SK-N-SH treated with all-trans-retinoic acid at 6 μM for 48 hours (cell line): ENCODE measurements around the gene KIFC1.

Experiments used
- ATAC-seq: fragments of 200-7000 bp; cut with Tn5 transposase; 3 replicates; pipeline ENCODE4 v1.9.1; 2020; ENCODE audit warnings: mild to moderate bottlenecking, moderate library complexity
- BACH2 ChIP-seq: fragments of 250-450 bp; sonication (Bioruptor Pico); IDR thresholded peaks from 2 replicates; pipeline ENCODE4 v1.9.0; 2021; ENCODE audit warnings: mild to moderate bottlenecking, borderline replicate concordance
- CREB5 ChIP-seq: fragments of 250-450 bp; sonication (Bioruptor Pico); IDR thresholded peaks from 2 replicates; pipeline ENCODE4 v1.5.1; 2020; ENCODE audit warnings: low read depth, mild to moderate bottlenecking, moderate library complexity
- CSDC2 ChIP-seq: fragments of 250-450 bp; sonication (Bioruptor Pico); IDR thresholded peaks from 2 replicates; pipeline ENCODE4 v1.5.0; 2020; ENCODE audit warnings: mild to moderate bottlenecking, moderate library complexity
- ESRRG ChIP-seq: fragments of 250-450 bp; sonication (Bioruptor Pico); IDR thresholded peaks from 2 replicates; pipeline ENCODE4 v1.6.1; 2021; ENCODE audit warnings: mild to moderate bottlenecking
- GLIS3 ChIP-seq: fragments of 250-450 bp; sonication (Bioruptor Pico); IDR thresholded peaks from 2 replicates; pipeline ENCODE4 v1.5.0; 2020; ENCODE audit warnings: mild to moderate bottlenecking, moderate library complexity
- ISL1 ChIP-seq: fragments of 250-450 bp; sonication (Bioruptor Pico); IDR thresholded peaks from 2 replicates; pipeline ENCODE4 v2.1.2; 2022; ENCODE audit warnings: mild to moderate bottlenecking, moderate library complexity
- OSR1 ChIP-seq: fragments of 250-450 bp; sonication (Bioruptor Pico); IDR thresholded peaks from 2 replicates; pipeline ENCODE4 v1.8.0; 2022; ENCODE audit warnings: moderate library complexity, mild to moderate bottlenecking, inconsistent platforms
- PATZ1 ChIP-seq: fragments of 250-450 bp; sonication (Bioruptor Pico); IDR thresholded peaks from 2 replicates; pipeline ENCODE4 v1.8.0; 2020; ENCODE audit warnings: mild to moderate bottlenecking, moderate library complexity, borderline replicate concordance
- PPARA ChIP-seq: fragments of 250-450 bp; sonication (Bioruptor Pico); IDR thresholded peaks from 2 replicates; pipeline ENCODE4 v1.5.0; 2020; ENCODE audit warnings: mild to moderate bottlenecking, borderline replicate concordance
- SNAI2 ChIP-seq: fragments of 250-450 bp; sonication (Bioruptor Pico); IDR thresholded peaks from 2 replicates; pipeline ENCODE4 v1.5.0; 2020; ENCODE audit warnings: mild to moderate bottlenecking, moderate library complexity
- TCF4 ChIP-seq: fragments of 250-450 bp; sonication (Bioruptor Pico); IDR thresholded peaks from 2 replicates; pipeline ENCODE4 v1.8.0; 2021; ENCODE audit warnings: mild to moderate bottlenecking, moderate library complexity, borderline replicate concordance
- TOX ChIP-seq: fragments of 250-450 bp; sonication (Bioruptor Pico); IDR thresholded peaks from 2 replicates; pipeline ENCODE4 v1.8.0; 2021; ENCODE audit warnings: mild to moderate bottlenecking, moderate library complexity, borderline replicate concordance
- TSHZ2 ChIP-seq: fragments of 250-450 bp; sonication (Bioruptor Pico); IDR thresholded peaks from 2 replicates; pipeline ENCODE4 v1.5.0; 2020; ENCODE audit warnings: mild to moderate bottlenecking, moderate library complexity
- ZC3H10 ChIP-seq: fragments of 250-450 bp; sonication (Bioruptor Pico); IDR thresholded peaks from 2 replicates; pipeline ENCODE4 v1.5.1; 2021; ENCODE audit warnings: mild to moderate bottlenecking, moderate library complexity
- ZFP3 ChIP-seq: fragments of 250-450 bp; sonication (Bioruptor Pico); IDR thresholded peaks from 2 replicates; pipeline ENCODE4 v1.5.0; 2020; ENCODE audit warnings: mild to moderate bottlenecking, moderate library complexity
- ZFP30 ChIP-seq: fragments of 450-650 bp; formaldehyde crosslinking; IDR thresholded peaks from 2 replicates; pipeline ENCODE4 v1.5.0; 2022; ENCODE audit warnings: mild to moderate bottlenecking, moderate library complexity
- ZNF565 ChIP-seq: fragments of 450-650 bp; formaldehyde crosslinking; conservative IDR thresholded peaks from 2 replicates; pipeline ENCODE4 v1.5.0; 2020; ENCODE audit warnings: low read depth, mild to moderate bottlenecking, moderate library complexity
- ZNF70 ChIP-seq: fragments of 450-650 bp; formaldehyde crosslinking; IDR thresholded peaks from 2 replicates; pipeline ENCODE4 v1.5.0; 2020; ENCODE audit warnings: mild to moderate bottlenecking, moderate library complexity
- ZNF8 ChIP-seq: fragments of 450-650 bp; formaldehyde crosslinking; IDR thresholded peaks from 2 replicates; pipeline ENCODE4 v1.5.0; 2020; ENCODE audit warnings: mild to moderate bottlenecking, moderate library complexity
- TF ChIP-seq, protein P1 (sequence below): fragments of 250-450 bp; sonication (Bioruptor Pico); IDR thresholded peaks from 2 replicates; pipeline ENCODE4 v1.8.0; 2021; ENCODE audit warnings: low read depth, mild to moderate bottlenecking, moderate library complexity, borderline replicate concordance

KIFC1 gene

GRCh38 chr6:33407132-33407718 is 15.6 kb downstream of the KIFC1 start:
- ATAC-seq, result no peak
- TF ChIP-seq GLIS3 (CRISPR knock-in tag), result no peak
- TF ChIP-seq PPARA (CRISPR knock-in tag), result 0 out of 2 replicates have a peak, but pooled peaks have one; percentile 21
- TF ChIP-seq ZNF70, result no peak
- TF ChIP-seq, protein P1, sequence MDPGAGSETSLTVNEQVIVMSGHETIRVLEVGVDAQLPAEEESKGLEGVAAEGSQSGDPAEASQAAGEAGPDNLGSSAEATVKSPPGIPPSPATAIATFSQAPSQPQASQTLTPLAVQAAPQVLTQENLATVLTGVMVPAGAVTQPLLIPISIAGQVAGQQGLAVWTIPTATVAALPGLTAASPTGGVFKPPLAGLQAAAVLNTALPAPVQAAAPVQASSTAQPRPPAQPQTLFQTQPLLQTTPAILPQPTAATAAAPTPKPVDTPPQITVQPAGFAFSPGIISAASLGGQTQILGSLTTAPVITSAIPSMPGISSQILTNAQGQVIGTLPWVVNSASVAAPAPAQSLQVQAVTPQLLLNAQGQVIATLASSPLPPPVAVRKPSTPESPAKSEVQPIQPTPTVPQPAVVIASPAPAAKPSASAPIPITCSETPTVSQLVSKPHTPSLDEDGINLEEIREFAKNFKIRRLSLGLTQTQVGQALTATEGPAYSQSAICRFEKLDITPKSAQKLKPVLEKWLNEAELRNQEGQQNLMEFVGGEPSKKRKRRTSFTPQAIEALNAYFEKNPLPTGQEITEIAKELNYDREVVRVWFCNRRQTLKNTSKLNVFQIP, result no peak
- no peak for TF ChIP-seq ZNF565
- TF ChIP-seq ZC3H10 (CRISPR knock-in tag), result no peak

DNA sequence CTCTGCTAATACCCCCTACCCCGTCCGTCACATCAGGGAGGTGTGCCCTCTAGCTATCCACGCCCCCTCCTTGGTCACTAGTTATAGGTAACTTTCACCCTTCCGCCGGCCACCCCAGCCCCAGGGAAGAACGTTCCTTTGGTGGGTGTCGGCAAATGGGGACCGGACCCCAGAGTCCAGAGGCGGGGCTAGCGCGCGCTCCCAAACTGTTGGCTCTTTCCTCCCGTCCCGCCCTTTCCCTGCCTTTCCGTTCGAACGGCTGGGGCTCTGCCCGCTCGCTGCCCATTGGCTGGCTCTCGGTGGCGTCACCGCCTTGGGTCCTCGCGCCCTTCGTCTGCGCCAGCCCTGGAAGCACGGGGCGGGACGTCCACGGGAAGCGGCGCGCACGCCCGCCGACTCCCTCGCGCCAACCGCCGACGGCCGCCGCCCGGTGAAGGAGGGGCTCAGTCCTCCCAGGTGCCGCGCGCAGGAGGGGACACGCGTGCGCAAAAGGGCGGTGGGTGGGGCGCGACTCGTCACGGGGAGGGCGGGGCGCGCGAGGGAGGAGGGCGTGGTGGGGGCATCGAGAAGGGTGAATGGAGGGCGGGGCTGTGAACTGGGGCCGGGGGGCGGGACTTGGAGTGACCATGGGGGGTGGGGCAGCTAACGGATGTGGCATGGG is 18.6 kb downstream of the KIFC1 start:
- peak; percentile 95 for ATAC-seq
- TF ChIP-seq ZFP30 (CRISPR knock-in tag), result no peak
- no peak for TF ChIP-seq ZNF8
- no peak for TF ChIP-seq ISL1
- no peak for TF ChIP-seq SNAI2
- TF ChIP-seq BACH2 (CRISPR knock-in tag), result no peak
- TF ChIP-seq ZNF70, result no peak
- TF ChIP-seq ZC3H10 (CRISPR knock-in tag), result no peak
- no peak for TF ChIP-seq OSR1 (CRISPR knock-in tag)
- TF ChIP-seq, protein P1, result no peak
- no peak for TF ChIP-seq CREB5 (CRISPR knock-in tag)
- TF ChIP-seq TCF4, result no peak
- no peak for TF ChIP-seq GLIS3 (CRISPR knock-in tag)
- TF ChIP-seq CSDC2 (CRISPR knock-in tag), result no peak
- no peak for TF ChIP-seq PPARA (CRISPR knock-in tag)
- TF ChIP-seq, all 23 proteins: peak for 0

DNA sequence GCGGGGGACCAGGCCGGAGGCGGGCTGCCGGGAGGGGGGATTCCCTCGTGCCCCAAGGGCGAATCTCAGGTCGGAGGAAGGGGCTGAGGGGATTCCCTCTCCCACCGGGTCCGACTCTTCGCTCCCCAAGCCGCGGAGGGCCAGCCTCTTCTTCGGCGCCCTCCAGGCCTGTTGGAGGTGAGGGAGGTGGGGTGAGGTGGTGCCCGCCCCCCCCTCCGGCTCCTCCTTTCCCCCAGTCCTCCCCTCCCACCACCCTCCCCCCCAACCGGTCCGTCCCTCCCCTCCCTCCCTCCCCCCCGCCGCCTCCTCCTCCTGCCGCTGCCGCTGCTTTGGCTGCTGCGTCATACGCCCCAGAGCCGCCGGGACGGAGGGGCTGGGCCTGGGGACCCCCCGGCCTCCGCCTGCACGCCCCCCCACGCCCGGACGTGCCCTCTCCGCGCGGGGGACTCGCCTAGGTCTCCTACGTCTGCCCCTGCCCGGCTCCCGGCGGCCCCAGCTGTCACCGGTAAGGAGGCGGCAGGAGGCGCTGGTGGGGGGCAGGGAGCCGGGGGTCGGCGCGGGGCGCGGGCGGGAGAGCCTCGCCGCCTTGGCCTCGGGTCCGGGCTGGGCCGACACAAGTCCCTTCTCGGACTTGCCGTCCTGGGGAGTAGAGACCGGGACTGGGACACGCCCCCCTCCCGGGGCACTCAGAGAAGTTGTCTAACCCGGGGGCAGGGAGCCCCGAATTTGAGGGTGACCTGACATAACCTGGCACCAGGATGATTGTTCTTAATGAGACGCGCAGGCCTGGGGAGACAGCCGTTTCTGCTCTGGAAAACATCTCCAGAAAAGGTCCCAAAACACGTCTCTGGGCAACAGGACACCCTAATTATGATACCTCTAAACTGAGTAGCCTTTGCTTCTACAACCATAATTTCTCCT is 19.3 kb downstream of the KIFC1 start, which contains the start of gene PHF1:
Gene PHF1, plus strand, starts transcription at position 304 of the 921 bp plus-strand sequence. CDS start 1,250 bp downstream, outside the sequence.
- ATAC-seq, result peak; percentile 41
- TF ChIP-seq TOX (CRISPR knock-in tag) (no peak), ZNF565 (no peak), ZFP30 (CRISPR knock-in tag) (no peak), SNAI2 (no peak), OSR1 (CRISPR knock-in tag) (no peak), PPARA (CRISPR knock-in tag) (no peak), ISL1 (no peak), ZC3H10 (CRISPR knock-in tag) (no peak), CSDC2 (CRISPR knock-in tag) (no peak), ZNF70 (no peak), CREB5 (CRISPR knock-in tag) (no peak), ZFP3 (CRISPR knock-in tag) (no peak), BACH2 (CRISPR knock-in tag) (no peak)
- TF ChIP-seq, protein P1, result no peak

DNA sequence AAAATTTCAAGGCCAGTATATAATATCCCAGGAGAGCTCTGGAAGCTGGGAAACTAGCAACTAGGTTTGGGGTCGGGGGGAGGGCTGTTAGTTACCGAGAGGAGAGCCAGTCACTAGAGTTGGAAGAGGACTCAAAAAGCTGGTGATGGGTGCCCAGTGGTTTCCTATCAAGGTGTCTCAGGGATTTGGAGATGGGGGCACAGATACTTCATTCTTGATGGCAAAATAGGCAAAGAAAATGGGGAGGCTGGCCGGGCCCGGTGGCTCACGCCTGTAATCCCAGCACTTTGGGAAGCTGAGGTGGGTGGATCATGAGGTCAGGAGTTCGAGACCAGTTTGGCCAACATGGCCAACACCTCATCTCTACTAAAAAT is 20.0 kb downstream of the KIFC1 start:
- no peak for ATAC-seq
- TF ChIP-seq PATZ1 (CRISPR knock-in tag) (no peak), ZC3H10 (CRISPR knock-in tag) (no peak), TSHZ2 (CRISPR knock-in tag) (no peak), GLIS3 (CRISPR knock-in tag) (no peak), CSDC2 (CRISPR knock-in tag) (no peak), ZNF8 (no peak), ESRRG (CRISPR knock-in tag) (no peak), SNAI2 (no peak)
